ENCODE results near the gene CYTH3.
"Not testable (repeated sequence)": the region's sequence is repeated elsewhere in the genome, so short reads cannot be mapped to it uniquely, and the experiment has no call there.

The CYTH3 gene

DNA sequence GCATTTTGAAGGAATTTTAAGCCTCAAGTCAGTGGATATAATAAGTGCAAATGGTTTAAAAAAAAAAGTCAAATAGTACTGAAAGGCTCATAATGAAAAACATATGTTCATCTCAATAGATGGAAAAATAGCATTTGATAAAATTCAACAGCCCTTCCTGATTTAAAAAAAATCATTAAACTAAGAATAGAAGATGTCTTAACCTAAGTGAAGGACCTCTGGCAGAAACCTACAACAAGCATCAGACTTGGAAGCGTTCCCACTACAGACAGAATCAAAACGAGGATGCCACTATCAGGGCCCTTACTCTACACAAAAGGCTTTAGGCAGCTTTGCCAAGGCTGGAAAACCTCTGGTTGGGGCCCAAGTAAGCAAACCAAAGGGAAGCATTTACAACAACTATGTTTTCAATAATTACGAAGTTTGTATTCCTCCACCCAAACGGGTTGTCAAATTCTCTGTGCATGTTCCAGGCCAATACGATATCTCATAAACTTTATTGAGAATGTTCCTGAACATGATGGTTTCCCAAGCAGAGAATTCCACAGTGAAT is 45.1 kb downstream of the CYTH3 start:
- no peak for DNase-seq

DNA sequence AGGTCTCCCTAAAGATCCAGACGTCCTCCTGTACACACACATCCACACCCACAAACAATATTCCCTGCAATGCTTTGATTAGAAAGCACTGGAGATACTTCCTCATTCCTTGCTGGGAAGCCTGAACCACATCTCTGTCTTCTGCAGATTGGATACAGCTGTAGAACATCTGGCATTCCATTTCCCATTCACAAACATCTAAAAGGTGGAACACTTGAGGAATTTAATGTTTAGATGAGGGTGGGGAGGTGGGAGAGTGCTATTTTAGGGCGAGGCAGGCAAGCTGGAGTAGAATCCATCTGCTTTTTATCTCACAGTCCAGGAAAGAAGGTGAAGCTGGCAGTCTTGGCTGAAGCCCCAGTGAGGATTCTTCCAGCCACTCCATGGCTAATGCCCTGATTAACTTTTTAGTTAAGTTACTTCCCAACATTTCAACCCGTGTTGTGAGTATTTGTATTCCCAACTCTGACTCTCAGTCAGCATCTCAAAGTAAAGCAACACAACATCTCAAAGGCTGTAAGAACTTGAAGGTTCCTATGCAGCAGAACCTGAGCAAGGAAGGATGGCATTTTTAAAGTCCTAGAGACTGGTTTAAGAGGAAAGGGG is 46.1 kb downstream of the CYTH3 start:
- no peak for DNase-seq

DNA sequence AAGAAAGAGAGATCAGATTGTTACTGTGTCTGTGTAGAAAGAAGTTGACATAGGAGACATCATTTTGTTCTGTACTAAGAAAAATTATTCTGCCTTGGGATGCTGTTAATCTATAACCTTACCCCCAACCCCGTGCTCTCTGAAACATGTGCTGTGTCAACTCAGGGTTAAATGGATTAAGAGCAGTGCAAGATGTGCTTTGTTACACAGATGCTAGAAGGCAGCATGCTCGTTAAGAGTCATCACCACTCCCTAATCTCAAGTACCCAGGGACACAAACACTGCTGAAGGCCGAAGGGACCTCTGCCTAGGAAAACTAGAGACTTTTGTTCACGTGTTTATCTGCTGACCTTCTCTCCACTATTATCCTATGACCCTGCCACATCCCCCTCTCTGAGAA is 49.0 kb downstream of the CYTH3 start:
- not testable (repeated sequence) for DNase-seq

DNA sequence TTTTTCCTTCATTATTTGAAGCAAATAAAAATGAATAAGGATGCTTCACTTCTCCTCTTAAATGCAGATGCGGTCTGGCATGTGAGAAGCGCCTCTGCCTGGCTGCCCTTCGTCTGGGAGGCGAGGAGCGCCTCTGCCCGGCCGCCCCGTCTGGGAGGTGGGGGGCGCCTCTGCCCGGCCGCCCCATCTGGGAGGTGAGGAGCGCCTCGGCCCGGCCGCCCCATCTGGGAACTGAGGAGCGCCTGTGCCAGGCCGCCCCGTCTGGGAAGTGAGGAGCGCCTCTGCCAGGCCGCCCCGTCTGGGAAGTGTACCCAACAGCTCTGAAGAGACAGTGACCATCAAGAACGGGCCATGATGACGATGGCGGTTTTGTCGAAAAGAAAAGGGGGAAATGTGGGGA is 49.4 kb downstream of the CYTH3 start:
- not testable (repeated sequence) for DNase-seq

DNA sequence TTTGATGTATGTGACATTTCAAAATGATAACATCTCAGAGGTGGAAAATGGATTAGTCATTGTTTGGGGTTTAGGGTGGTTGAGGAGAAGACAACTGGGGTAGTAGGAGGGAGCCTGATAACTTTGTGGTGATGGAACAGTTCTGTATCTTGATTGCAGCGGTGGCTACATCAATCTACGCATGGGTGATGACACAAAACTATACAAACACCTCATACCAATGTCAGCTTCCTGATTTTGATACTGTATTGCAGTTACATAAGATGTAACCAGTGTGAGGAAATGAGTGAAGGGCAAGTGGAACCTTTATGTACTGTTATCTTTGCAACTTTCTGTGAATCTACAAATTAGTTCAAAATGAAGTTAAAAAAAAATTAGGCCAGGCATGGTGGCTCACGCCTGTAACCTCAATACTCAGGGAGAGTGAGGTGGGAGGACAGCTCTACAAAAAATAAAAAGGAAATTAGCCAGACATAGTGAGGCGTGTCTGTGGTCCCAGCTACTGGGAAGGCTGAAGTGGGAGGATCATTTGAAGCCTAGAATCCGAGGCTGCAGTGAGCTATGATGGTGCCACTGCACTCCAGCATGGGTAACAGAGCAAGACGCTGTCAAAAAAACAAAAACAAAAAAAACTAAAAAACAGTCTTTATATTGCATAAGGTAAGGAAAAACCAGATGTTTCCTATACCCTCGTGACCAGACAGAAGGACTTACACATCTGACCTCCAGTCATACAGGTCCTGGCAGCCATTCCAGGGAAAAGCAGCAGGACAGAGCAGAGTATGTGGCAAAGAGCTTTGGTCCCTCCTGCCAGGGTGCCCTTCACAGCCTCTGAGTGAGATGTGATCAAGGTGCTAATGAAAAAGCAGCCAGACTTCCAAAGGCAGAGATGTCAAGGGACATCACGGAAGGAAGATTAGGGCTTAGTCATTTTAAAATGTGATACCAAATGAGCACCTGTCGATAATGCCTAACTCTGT is 50.8 kb downstream of the CYTH3 start:
- peak; percentile 59 for DNase-seq

DNA sequence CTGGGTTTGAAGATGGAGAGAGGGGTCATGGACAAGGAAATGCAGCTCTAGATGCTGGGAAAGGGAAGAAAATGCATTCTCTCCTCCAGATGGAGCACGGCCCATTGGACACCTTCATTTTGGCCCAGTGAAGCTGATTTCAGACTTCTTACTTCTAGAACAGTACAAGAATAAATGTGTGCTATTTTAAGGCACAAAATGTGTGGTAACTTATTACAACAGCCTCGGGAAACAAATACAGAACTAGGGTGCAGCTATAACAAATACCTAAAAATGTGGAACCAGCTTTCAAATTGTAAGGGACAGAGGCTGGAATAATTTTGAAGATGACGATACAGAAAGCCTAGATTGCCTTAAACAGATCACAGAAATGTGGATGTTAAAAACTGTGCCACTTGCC is 54.1 kb downstream of the CYTH3 start:
- DNase-seq: no peak

DNA sequence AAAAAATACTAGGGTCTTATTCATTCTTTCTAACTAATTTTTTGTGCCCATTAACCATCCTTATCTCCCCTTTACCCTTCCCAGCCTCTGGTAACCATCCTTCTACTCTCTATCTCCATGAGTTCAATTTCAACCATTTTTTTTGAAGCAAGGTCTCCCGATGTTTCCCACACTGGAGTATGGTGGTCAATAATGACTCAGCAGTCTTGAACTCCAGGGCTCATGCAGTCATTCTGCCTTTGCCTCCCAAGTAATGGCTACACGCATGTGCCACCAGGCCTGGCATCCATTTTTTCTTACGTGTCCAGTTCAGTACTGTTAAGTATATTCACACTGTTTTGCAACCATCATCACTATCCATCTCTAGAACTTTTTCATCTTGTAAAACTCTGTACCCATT is 60.4 kb downstream of the CYTH3 start:
- DNase-seq: no peak

DNA sequence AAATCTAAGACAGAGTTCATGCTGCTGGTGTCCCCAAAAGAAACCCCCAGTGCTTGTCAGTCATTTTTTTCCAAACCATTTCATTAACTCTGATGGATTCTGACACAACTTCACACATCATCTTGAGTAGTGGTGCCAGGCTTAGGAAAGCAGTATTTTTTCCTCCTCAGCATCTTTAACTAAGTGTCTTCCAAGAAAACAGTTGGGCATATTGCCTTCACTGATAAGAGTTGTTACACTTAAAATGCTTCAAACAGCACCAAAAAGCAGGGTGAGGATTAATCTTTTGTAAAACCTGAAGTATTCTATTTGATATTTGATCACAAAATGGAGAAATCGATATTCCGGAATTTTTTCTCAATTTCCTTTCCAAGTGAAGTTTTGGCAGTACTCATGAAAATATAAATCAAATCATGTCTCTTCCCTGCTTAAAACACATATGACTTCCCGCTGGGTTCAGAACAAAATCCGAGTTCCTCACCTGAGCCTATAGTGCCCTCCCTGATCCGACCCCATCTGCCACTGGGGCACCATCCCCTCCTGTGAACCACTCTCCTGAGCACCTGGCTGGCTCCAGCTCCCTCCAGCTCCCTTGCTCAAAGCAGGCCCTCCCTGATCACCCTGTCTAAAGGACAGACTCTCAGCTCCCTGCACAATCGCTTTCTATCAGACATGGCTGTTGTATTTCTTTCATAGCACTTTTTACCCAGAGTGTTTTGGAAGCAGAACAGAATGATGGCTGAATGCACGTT is 61.6 kb downstream of the CYTH3 start:
- DNase-seq: no peak

DNA sequence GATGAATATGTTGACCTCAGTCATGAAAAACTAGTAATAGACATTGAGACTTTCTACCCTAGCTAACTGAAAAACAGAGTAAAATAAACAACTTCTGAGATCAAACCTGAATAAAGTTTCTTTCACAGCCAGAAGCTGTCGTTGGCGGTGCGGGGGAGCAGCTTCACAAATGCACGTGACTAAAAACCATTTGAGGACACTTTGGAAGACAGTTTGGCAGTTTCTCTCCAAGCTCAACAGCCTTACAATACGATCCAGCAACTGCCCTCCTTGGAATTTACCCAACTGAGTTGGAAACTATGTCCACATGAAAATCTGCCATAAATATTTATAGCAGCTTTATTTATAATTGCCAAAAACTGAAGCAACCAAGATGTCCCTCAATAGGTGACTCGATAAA is 63.1 kb downstream of the CYTH3 start:
- no peak for DNase-seq

DNA sequence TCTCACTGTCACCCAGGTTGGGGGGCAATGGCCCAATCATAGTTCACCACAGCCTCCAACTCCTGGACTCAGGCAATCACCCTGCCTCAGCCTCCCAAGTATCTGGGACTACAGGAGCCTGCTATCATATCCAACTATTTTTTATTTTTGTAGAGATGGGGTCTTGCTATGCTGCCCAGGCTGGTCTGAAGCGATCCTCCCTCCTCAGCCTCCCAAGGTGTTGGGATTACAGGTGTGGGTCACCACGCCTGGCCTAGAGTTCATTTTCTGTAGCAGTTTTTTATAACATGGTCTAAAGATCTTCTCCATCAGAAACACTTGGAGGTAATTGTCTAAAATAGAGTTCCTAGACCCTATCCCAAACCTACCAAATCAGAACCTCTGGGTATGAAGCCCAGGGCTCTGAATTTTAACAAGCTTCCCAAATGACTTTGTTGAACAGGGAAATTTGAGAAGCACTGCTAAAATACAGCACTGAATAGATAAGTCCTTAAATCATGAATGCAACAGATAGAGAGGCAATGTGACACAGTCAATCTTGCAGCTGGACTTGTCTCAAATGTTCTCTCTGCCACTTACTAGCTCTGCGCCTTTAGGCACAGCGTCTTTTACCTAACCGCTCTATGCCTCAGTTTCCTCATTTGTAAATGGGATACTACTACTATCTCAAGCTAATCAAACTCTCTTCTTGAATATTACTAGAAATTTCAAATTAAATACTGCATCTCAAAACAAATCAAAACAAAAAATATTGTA is 63.7 kb downstream of the CYTH3 start:
- no peak for DNase-seq

DNA sequence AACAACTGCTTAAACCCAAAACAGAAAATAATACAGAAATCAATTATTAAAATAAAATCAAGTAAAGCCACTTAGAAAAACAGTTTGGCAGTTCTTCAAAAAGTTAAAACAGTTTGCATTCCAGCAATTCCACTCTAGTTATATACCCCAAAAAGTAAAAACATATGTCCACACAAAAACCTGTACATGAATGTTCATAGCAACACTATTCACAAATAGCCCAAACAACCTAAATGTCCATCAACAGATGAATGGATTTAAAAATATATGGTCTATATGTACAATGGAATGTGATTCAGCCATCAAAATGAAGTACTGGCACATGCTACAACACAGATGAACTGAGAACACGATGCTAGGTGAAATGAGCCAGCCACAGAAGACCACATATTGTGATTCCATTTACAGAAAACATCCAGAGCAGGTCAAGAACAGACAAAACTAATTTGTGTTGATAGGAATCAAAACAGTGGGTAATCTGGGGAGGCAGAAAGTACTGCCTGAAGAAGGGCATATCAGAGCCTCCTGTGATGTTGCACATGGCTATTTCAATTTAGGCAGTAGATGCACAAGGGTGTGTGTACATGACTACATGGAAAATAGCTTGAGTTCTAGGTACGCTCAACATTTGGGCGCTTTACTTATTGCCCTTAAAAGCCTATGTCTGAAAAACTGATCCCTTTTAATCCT is 66.3 kb downstream of the CYTH3 start:
- DNase-seq: no peak

DNA sequence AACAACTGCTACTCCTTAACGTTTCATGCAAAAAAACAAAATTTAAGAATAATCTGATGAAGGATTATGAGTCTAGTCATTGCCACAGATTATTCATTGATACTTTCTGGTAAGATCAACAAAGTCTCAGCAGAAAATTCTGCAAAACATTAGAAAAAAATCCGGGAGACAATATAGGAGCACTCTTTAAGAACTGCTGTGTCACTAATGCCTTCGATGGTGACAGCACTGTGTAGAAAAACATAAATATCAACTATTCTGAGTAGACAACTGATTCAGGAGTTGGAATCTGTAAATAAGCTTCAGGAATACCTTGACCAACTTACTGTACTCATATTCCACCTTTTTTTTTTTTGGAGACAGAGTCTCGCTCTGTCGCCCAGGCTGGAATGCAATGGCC is 69.0 kb downstream of the CYTH3 start:
- DNase-seq: no peak

DNA sequence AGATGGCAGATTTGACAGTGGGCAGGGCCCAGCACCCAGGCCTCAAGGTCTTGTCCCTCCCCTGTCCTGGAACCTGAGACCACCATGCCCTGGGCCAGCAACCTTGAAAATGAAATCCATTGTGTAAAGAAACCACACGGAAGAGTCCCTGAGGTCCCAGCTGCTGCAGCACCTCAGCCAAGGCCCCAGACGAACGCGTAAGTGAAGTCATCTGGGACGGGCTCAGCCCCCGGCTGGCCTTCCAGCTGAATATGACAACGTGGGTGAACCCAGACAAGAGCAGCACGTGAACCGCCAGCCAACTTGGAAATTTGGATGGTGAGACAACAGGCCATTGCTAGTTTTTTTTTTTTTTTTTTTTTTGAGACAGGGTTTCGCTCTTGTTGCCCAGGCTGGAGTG is 70.3 kb downstream of the CYTH3 start:
- DNase-seq: no peak

DNA sequence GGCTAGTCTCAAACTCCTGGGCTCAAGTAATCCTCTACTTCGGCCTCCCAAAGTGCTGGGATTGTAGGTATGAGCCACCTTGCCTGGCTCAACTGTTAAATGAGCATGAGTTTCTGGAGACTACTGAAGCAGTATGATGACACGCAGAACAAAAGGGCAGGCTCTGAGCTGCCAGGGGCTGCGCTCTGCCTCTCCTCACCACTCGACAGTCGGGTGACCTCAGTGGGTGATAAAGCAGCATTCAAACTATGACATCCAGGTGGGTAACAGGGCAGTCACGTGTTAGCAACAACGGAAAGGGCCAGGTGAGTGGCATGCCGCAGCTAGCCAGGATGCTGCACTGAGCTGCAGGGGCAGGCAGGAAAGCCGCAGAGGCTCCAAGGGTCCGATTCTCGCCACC is 71.5 kb downstream of the CYTH3 start:
- no peak for DNase-seq

DNA sequence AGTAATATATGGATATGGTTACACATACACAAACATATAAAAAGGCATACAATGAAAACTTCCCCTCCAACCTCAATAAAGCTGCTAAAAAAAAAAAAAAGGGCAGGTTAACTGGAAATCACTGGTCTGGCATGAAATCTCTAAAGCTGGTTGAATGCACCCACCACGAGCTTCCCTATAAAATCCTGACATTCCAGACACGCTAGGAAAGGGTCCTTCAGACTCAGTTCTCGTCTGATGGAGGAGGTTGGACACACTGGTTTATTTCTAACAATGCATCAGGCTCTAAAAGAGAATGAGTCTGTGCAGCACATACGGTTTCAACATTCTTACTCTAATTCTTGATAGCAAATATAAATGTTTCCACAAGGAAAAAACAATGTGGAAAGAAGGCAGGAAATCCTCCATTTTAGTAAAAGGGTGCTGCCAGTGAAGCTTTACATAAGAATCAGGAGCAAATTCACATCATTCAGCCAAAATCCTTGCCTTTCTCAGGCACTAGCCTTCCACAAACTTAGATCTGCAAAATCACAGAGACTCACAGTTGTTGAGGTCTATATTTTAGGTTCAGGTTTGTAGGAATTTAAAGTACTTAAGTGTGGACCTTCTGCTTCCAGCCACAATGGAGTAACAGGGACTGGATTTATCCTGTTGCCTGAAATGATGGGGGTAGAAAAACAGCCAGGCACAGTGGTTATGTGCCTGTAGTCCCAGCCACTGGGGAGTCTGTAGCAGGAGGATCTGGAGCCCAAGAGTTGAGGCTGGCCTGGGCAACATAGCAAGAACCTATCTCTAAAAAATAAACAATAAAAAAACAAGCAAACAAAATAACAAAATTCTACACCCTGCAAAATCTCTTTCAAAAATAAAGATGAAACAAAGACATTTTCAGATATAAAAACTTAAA is 73.5 kb downstream of the CYTH3 start:
- DNase-seq: no peak

DNA sequence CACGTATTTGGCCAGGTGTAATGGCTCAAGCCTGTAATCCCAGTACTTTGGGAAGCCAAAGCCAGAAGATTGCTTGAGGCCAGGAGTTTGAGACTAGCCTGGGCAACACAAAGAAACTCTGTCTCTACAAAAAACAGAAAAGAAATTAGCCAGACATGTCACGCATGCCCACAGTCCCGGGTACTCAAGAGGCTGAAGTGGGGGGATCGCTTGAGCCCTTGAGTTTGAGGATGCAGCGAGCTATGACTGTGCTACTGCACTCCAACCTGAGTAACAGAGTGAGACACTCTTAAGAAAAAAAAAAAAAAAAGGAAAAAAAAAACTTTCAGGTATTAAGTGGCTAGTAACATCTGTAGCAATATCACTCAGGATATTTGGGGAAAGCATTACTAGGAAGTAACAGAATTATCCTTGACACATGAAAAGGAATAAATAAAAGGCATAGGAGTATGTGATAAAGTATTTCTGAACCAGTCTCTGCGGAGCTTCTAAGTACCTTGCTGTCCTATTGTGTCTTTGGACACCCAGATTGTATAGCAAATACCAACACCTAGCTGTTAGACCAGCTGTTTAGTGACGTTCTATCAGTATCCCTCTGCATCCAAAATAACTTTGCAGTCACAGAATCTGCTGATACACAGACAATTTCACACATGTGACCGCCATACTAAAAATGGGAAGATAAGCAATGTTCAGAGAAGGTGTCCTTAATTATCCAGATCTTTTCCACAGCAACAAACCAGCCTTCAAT is 74.4 kb downstream of the CYTH3 start:
- no peak for DNase-seq

DNA sequence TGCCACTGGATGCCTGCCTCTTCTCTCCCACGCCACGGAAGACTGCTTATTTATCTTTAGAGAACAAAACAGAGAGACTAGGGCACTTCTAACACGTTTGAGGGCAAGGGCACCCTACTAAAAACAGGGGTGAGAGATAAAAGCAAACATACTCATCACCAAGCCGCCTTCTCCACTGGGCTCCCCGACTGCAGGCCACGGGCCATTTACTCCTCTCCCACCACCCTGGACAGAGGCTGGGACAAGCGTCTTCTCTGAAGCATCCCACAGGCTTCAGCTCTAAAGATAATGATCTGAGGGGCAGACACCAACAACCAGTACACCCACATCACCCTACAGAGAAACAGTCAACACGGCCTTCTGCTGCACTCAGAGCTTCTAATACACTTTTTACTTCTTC is 78.7 kb downstream of the CYTH3 start:
- no peak for DNase-seq

DNA sequence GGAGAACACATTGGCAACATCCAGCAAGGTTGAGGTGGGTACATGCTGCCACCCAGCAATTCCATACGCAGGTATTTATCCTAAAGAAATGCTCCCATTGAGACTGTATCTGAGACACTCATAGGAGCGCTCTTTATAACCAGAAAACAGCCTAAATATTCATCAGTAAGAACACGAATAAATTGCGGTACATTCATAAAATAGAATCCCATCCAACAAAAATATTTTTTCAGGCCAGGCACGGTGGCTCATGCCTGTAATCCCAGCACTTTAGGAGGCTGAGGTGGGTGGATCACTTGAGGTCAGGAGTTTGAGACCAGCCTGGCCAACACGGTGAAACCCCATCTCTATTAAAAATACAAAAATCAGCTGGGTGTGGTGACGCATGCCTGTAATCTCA is 81.9 kb downstream of the CYTH3 start:
- DNase-seq: not testable (repeated sequence)

DNA sequence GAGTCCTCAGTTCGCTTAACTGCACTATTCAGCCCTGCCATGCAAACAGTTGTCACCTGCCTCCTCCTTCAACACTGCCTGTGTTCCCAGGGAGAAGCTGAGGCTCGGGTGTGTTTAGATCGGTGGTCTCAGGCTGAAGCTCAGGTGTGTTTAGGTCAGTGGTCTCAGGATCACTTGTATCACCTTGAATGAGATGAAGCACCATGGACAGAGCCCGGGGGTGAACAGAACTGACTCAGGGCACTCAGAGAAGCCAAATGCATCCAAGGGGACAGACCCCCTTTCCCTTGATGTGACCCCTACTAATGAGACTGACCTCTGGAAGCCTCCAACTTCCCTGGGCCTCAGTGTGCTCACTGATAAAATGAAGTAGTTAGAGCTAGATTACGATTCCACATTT is 84.0 kb downstream of the CYTH3 start:
- no peak for DNase-seq

DNA sequence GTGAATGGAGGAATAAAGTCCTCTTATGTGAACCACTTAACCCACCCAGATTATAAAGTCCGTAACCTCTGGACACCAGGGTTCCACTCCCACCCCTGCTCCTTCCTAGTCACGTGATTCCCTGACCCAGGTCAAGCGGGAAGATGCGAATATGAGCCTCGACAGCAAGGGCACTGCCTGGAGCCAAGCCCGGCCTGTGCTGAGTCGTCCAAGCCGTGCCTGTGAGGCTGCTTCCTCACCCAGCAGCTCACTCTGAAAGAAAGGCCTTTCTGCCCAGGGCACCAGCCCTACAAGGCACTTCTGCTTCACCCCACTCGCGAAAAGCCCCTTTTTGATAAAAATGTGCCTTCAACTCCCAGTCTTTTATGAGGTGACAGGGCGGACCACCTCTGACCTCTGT is 85.8 kb downstream of the CYTH3 start:
- DNase-seq: no peak

All from CD4-positive, alpha-beta T cell treated with Interleukin-15 for 1 hour (primary cell).